HepG2 (cell line): ENCODE data around the gene GJC2. TPM values are rescaled to one million over a fixed set of nuclear protein-coding genes. Genes with fewer than 3 reads are reported as not detected.
A peak's percentile ranks its signal among the peaks of the same experiment; 100 is the strongest.

Source experiments
- MIXL1 ChIP-seq: IDR thresholded peaks from 2 replicates; pipeline ENCODE4 v1.6.1; 2016
- RAD21 ChIP-seq: fragments of 450-650 bp; formaldehyde crosslinking; IDR thresholded peaks from 2 replicates; pipeline ENCODE4 v1.5.0; 2020; ENCODE audit warnings: mild to moderate bottlenecking
- SMAD9 ChIP-seq: sonication (generic); formaldehyde crosslinking; IDR thresholded peaks from 2 replicates; pipeline ENCODE4 v1.5.1; 2020; ENCODE audit warnings: mild to moderate bottlenecking, missing genetic modification reagents
- SRF ChIP-seq: IDR thresholded peaks from 2 replicates; pipeline ENCODE4 v1.6.1; 2011; ENCODE audit warnings: mild to moderate bottlenecking, low read depth, low read length, moderate library complexity
- TCF7 ChIP-seq: sonication (generic); IDR thresholded peaks from 2 replicates; pipeline ENCODE4 v1.6.1; 2016; ENCODE audit warnings: antibody characterized with exemption, low read depth
- TEAD3 ChIP-seq: optimal IDR thresholded peaks from 2 replicates; pipeline ENCODE3; 2016; ENCODE audit warnings: borderline replicate concordance
- ZC3H13 ChIP-seq: sonication (generic); formaldehyde crosslinking; IDR thresholded peaks from 2 replicates; pipeline ENCODE4 v1.8.1; 2023; ENCODE audit warnings: mild to moderate bottlenecking, missing genetic modification reagents, moderate library complexity
- ZNF329 ChIP-seq: sonication (generic); formaldehyde crosslinking; IDR thresholded peaks from 2 replicates; pipeline ENCODE4 v1.9.0; 2021; ENCODE audit warnings: low read depth, mild to moderate bottlenecking, missing genetic modification reagents
- ZNF468 ChIP-seq: sonication (generic); formaldehyde crosslinking; IDR thresholded peaks from 2 replicates; pipeline ENCODE4 v1.8.0; 2022; ENCODE audit warnings: mild to moderate bottlenecking, moderate library complexity, missing genetic modification reagents
- ZNF564 ChIP-seq: sonication (generic); formaldehyde crosslinking; IDR thresholded peaks from 2 replicates; pipeline ENCODE4 v1.8.1; 2023; ENCODE audit warnings: mild to moderate bottlenecking, missing genetic modification reagents
- ZNF570 ChIP-seq: sonication (generic); formaldehyde crosslinking; IDR thresholded peaks from 2 replicates; pipeline ENCODE4 v1.4.0; 2020; ENCODE audit warnings: mild to moderate bottlenecking, missing genetic modification reagents, borderline replicate concordance
- ZNF749 ChIP-seq: sonication (generic); formaldehyde crosslinking; IDR thresholded peaks from 2 replicates; pipeline ENCODE4 v1.8.0; 2022; ENCODE audit warnings: mild to moderate bottlenecking, missing genetic modification reagents, moderate library complexity, borderline replicate concordance
- polyA plus RNA-seq, 8 experiments: library from polyadenylated mRNA; depleted of rRNA in 3 of 8; stranded (reverse) in 7 of 8; unstranded in 1 of 8; fragments of >200 nt; fragmentation: Illumina TruSeq in 4 of 8; extraction: Trizol in 4 of 8; gene quantifications; 2 replicates each; pipeline versions ENCODE4 v1.2.1 to v1.2.3, GENCODE V29; 2011 to 2016; ENCODE audit warnings: low read depth in 4 of 8, missing spikeins in 1 of 8, mixed read lengths in 1 of 8; ENCODE audit not compliant: insufficient read depth in 1 of 8
- total RNA-seq, 5 experiments: library from RNA; depleted of rRNA; stranded (reverse); fragments of >200 nt; fragmentation: Illumina TruSeq; extraction: Trizol; gene quantifications; 2 replicates each; pipeline ENCODE4 v1.2.3, GENCODE V29; 2016; ENCODE audit warnings: low read depth in 1 of 5
- TF ChIP-seq, protein P1 (sequence below): sonication (generic); formaldehyde crosslinking; conservative IDR thresholded peaks from 2 replicates; pipeline ENCODE4 v1.4.0; 2020; ENCODE audit warnings: missing genetic modification reagents
- TF ChIP-seq, protein P2 (sequence below): sonication (generic); formaldehyde crosslinking; IDR thresholded peaks from 2 replicates; pipeline ENCODE4 v1.8.0; 2022; ENCODE audit warnings: mild to moderate bottlenecking, missing genetic modification reagents; ENCODE audit not compliant: insufficient replicate concordance
- TF ChIP-seq, protein P3 (sequence below): sonication (generic); formaldehyde crosslinking; IDR thresholded peaks from 2 replicates; pipeline ENCODE4 v1.5.1; 2020; ENCODE audit warnings: missing genetic modification reagents, mild to moderate bottlenecking, borderline replicate concordance
- TF ChIP-seq, protein P4 (sequence below), 2 experiments: sonication (generic) in 1 of 2; formaldehyde crosslinking in 1 of 2; IDR thresholded peaks; 2 replicates each; pipeline versions ENCODE4 v1.4.0 to v1.6.1; 2016 to 2020; ENCODE audit warnings: borderline replicate concordance in 1 of 2, low read depth in 1 of 2, mild to moderate bottlenecking in 1 of 2, missing genetic modification reagents in 1 of 2
- TF ChIP-seq, protein P5 (sequence below): sonication (generic); formaldehyde crosslinking; conservative IDR thresholded peaks from 2 replicates; pipeline ENCODE4 v1.8.0; 2022; ENCODE audit warnings: missing genetic modification reagents

GJC2 gene
- total and polyA plus RNA-seq, 2 of the 13 experiments (the other 11 are each of a cell fraction or from before 2014, with no cell fraction given) = 1.6 to 3.8 TPM

DNA sequence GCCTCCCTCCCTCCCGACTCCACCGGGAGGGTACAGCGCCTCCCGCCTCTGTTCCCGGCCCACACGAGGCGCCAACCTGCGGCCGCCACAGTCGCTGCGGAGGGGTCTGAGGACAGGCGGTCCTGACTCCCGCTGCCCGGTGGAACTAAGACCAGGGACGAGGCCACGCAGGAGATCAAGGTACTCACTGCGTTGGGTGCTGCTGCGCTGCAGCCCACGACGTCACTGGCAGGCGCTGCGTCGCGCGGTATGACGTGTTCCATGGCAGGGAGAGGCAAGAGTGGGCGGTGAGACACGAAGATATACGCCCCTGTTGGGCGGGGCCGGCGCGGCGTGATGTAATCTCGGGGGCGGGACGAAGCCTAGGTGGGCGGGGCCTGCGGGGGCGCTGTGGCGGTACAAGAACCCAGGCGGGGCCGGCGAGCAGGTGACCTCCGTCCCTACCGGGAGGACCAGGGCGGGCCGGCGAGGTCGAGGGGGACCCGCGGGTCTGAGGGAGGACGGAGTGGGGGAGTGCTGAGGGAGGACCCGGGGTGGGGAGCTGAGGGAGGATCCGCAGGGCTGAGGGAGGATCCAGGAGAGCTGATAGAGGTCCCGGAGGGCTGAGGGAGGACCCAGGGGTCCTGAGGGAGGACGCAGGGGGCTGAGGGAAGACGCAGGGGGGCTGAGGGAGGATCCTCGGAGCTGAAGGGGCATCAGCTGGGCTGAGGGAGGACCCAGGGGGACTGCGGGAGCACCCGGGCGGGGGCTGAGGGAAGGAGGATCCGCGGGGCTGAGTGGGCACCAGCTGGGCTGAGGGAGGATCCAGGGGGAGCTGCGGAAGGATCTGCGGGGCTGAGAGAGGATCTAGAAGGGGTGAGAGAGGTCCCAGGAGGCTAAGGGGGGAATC, 40.4 kb upstream of the GJC2 start, which contains the start of gene MRPL55 (continued):
- TF ChIP-seq MIXL1 (CRISPR knock-in tag) (0 out of 2 replicates have a peak, but pooled peaks have one; percentile 29), ZNF329 (CRISPR knock-in tag) (no peak), TEAD3 (peak; percentile 87), TCF7 (no peak), ZNF570 (CRISPR knock-in tag) (no peak), SMAD9 (CRISPR knock-in tag) (no peak), RAD21 (CRISPR knock-in tag) (no peak), ZC3H13 (CRISPR knock-in tag) (peak; percentile 61; the same call in 1 of the 2 replicates), ZNF564 (CRISPR knock-in tag) (peak; percentile 85; the same call in 1 of the 2 replicates), ZNF749 (CRISPR knock-in tag) (0 out of 2 replicates have a peak, but pooled peaks have one; percentile 29), ZNF468 (CRISPR knock-in tag) (peak; percentile 40; the same call in 1 of the 2 replicates), SRF (peak; percentile 74; the same call in 1 of the 2 replicates)
- TF ChIP-seq, protein P1, sequence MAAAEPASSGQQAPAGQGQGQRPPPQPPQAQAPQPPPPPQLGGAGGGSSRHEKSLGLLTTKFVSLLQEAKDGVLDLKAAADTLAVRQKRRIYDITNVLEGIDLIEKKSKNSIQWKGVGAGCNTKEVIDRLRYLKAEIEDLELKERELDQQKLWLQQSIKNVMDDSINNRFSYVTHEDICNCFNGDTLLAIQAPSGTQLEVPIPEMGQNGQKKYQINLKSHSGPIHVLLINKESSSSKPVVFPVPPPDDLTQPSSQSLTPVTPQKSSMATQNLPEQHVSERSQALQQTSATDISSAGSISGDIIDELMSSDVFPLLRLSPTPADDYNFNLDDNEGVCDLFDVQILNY (CRISPR knock-in tag) = no peak
- TF ChIP-seq, protein P2, sequence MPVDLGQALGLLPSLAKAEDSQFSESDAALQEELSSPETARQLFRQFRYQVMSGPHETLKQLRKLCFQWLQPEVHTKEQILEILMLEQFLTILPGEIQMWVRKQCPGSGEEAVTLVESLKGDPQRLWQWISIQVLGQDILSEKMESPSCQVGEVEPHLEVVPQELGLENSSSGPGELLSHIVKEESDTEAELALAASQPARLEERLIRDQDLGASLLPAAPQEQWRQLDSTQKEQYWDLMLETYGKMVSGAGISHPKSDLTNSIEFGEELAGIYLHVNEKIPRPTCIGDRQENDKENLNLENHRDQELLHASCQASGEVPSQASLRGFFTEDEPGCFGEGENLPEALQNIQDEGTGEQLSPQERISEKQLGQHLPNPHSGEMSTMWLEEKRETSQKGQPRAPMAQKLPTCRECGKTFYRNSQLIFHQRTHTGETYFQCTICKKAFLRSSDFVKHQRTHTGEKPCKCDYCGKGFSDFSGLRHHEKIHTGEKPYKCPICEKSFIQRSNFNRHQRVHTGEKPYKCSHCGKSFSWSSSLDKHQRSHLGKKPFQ = peak; percentile 20
- TF ChIP-seq, protein P3, sequence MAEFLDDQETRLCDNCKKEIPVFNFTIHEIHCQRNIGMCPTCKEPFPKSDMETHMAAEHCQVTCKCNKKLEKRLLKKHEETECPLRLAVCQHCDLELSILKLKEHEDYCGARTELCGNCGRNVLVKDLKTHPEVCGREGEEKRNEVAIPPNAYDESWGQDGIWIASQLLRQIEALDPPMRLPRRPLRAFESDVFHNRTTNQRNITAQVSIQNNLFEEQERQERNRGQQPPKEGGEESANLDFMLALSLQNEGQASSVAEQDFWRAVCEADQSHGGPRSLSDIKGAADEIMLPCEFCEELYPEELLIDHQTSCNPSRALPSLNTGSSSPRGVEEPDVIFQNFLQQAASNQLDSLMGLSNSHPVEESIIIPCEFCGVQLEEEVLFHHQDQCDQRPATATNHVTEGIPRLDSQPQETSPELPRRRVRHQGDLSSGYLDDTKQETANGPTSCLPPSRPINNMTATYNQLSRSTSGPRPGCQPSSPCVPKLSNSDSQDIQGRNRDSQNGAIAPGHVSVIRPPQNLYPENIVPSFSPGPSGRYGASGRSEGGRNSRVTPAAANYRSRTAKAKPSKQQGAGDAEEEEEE (CRISPR knock-in tag) = peak; percentile 56; the same call in 1 of the 2 replicates
- TF ChIP-seq, protein P4, sequence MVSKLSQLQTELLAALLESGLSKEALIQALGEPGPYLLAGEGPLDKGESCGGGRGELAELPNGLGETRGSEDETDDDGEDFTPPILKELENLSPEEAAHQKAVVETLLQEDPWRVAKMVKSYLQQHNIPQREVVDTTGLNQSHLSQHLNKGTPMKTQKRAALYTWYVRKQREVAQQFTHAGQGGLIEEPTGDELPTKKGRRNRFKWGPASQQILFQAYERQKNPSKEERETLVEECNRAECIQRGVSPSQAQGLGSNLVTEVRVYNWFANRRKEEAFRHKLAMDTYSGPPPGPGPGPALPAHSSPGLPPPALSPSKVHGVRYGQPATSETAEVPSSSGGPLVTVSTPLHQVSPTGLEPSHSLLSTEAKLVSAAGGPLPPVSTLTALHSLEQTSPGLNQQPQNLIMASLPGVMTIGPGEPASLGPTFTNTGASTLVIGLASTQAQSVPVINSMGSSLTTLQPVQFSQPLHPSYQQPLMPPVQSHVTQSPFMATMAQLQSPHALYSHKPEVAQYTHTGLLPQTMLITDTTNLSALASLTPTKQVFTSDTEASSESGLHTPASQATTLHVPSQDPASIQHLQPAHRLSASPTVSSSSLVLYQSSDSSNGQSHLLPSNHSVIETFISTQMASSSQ (IDR thresholded peaks at IDR 0.05; ENCODE audit: low read depth) = no peak
- TF ChIP-seq, protein P4 (CRISPR knock-in tag; IDR thresholded peaks at IDR 0.05; ENCODE audit: borderline replicate concordance) = peak; percentile 73; the same call in 1 of the 2 replicates
- TF ChIP-seq, protein P5, sequence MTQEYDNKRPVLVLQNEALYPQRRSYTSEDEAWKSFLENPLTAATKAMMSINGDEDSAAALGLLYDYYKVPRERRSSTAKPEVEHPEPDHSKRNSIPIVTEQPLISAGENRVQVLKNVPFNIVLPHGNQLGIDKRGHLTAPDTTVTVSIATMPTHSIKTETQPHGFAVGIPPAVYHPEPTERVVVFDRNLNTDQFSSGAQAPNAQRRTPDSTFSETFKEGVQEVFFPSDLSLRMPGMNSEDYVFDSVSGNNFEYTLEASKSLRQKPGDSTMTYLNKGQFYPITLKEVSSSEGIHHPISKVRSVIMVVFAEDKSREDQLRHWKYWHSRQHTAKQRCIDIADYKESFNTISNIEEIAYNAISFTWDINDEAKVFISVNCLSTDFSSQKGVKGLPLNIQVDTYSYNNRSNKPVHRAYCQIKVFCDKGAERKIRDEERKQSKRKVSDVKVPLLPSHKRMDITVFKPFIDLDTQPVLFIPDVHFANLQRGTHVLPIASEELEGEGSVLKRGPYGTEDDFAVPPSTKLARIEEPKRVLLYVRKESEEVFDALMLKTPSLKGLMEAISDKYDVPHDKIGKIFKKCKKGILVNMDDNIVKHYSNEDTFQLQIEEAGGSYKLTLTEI (CRISPR knock-in tag) = no peak
